ENCODE data around the gene SAMSN1.

The SAMSN1 gene

DNA sequence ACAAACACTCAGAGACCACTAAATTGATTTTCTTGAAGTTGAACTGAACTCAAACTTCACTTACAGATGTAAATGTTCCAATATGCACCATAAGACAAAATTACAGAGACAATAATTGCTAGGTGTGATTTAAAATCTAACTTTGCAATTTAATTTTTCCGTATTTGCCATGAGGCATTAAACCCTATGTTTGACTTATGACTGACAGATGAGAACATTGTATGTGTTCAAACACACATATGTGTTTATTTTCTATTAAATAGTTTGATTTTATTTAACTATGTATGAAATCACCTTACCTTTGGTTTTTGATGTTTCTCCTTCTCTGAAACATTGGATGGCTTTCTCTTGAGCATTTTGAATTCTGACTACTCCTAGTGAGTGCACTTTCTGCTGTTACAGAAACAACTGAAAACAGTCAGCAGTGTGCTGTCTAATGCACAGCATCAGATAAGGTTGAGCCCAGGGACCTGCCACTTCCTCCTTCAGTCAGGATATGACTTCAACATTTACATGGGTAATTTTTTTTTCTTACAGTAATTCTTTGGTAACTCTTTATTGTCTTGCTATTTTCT, at the start of gene SAMSN1:
Gene SAMSN1, minus strand, starts transcription at position 410 of the 575 bp plus-strand sequence. Its CDS starts 54 bp downstream, at position 356.
- no peak for DNase-seq

DNA sequence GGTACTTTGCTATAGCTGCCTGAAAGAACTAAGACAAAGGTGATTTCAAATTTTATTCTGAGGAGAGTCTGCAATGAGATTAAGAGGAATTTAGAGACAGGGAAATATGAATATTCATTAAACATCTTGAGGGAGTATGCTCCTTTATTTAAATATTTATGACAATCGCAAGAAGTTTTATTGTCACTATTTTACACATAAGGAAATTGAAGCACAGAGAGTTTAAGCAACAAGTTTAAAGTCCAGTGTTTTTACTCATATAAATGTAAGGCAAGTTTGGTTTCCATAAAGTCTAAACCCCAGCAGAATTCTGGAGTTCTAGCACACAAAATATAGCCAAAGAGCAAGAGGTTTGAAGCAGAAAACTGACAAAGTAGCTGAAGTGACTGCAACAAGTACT, 49.3 kb upstream of the SAMSN1 start:
- no peak for DNase-seq

DNA sequence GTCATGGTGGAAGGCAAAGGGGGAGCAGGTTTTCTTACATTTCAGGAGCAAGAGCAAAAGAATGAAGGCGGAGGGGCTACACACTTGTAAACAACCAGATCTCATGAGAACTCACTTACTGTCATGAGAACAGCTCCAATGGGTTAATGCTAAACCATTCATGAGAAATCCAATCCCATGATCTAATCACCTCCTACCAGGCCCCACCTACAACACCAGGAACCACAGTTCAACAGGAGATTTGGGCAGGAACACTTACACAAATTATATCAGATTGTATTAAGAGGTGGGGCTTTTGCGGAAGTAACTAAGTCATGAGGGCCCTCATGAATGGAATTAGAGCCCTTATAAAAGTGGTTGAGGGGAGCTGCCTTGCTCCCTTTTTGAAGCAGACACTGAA, 48.9 kb upstream of the SAMSN1 start:
- no peak for DNase-seq

DNA sequence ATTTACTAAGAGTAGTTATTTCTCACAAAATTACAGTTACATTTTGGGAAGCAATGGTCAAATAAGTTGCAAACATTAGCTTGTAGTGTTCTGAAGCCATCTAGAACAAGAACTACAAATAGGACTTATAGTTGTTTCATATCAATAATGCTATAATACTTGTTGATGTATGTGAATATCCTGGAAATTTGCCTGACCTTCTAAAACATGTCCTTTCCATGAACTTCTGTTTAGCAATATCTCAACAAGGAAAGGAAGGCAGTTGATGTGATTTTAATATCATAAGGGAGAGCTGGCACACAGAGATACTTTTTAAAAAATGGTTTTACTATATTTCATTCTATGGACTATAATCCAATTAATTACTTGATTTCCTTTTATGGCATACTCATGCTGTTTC, 47.1 kb upstream of the SAMSN1 start:
- no peak for DNase-seq

DNA sequence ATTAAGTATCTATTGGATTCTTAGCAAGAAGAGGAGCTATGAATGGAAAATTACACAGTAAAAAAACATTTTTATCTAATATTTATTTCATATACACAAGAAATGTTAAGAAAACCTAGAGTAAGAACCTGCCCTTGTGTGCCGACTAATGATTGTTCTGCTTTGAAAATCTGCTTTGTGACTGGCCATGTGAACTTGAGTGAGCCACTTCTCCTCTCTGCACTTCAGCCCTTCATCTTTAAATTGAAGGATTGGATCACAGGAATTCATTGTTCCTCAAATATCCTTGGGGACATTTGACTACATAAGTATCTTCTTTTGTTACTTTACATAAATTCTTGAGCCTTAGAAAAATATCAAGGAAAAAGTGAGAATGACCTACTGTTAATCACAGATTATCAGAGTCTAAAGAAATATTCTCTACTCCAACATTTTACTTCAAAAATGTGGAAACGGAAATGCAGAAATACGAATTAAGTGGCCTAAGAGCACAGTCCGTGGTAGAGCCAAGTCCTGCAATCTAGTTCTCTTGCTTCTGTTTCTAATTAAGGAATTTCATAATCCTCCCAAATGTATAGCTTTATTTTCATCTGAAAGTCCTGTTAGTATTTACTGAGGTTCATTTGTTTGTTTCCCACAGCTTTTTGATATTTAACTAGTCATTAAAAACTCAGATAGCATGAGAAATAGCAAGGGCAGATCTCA, 46.3 kb upstream of the SAMSN1 start:
- DNase-seq = no peak

DNA sequence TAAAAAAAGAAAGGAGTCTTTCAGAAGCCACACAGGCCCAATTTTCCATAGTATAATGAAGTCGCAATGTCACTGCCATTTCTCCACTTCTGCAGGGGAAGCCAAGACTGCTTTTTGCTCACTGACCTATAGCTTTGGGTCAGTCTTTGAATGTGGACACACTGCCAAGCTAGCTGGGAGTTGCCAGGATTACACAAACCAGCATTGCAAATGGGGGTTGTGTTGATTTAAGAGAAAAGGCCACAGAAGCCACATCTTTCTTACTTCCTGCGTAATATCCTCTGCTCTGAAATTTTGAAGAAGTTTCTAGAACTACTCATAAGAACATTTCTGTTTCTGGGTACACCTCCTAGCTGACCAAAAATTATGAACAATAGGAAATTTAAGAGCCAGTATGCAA, 45.8 kb upstream of the SAMSN1 start:
- no peak for DNase-seq

DNA sequence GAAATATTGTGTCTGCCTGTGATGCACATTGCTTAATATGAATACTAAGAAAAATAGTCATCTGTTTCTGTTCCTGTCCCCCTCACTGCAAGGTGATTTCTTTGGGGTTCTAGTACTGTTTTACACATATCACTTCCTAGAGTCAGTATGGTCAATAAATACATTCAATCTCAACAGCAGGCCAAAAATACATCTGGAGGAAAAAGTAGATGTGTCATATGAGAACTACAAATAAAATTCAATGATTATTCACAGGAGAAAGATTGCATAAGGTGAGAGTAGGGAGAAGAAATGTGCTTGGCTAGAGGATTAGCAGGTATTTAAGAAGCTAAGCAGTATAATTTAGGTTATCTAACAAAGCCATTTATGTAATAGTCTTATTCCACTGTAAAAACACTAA, 45.3 kb upstream of the SAMSN1 start:
- no peak for DNase-seq

DNA sequence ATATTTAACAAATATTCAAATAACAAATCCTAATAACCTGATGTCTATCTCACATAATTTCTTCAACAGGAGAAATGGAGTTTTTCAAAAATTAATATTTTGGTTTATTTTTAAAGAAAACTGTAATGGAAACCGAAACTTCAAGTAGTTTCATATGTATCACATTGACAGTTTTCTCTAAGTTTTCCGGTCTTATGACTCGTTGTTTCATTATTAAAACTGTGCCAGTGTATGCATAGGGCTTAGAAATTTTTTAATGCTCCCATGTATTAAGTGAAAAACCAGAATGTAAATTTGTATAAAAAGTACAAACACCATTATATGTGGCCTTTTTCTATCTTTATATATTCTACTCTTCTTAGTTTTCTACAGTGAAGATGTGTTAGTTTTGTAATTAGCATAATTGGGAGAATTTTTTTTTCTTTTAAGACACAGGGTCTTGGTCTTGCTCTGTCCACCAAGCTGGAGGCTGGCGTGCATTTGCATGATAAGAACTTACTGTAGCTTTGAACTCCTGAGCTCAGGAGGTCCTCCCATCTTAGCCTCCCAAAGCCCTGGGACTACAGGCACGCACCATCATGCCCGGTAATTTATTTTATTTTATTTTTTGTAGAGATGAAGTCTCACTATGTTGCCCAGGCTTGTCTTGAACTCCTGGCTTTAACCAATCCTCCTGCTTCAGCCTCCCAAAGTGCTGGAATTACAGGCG, 43.9 kb upstream of the SAMSN1 start:
- DNase-seq = no peak

DNA sequence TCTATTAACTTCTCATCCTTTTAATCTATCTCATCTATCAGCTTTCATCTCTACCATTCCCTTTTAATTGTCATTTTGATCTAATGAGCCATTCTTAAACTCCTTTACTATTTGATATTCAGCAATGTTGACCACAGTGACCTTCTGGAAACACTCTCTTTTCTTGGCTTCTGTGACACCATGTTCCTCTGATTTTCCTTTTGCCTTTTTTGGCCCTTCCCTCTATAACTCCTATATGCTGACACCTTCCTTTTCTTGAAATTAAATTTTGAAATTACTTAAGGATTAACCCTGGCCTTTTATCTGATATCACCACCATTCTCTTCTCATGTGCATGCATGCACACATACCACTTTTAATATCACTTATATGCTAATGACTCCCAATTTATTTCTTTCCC, 41.2 kb upstream of the SAMSN1 start:
- no peak for DNase-seq

DNA sequence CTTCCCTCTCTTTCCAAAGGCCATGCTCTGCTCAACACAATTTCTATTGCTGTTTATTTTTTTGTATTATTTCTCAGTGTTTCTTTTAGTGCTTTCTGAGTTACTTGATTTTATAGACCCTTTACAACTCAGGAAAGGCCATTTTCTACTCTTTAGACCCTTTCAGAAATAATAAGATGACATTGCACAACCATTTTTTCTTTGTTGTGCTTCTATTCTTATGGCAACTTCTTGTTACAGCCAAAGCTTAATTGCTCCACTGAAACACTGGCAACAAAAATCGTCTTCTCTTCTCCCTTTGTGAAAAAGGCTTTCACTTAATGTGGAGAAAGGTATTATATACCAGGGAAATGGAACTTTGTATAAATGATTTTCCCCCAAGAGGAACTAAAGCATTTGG, 39.0 kb upstream of the SAMSN1 start:
- DNase-seq = no peak

DNA sequence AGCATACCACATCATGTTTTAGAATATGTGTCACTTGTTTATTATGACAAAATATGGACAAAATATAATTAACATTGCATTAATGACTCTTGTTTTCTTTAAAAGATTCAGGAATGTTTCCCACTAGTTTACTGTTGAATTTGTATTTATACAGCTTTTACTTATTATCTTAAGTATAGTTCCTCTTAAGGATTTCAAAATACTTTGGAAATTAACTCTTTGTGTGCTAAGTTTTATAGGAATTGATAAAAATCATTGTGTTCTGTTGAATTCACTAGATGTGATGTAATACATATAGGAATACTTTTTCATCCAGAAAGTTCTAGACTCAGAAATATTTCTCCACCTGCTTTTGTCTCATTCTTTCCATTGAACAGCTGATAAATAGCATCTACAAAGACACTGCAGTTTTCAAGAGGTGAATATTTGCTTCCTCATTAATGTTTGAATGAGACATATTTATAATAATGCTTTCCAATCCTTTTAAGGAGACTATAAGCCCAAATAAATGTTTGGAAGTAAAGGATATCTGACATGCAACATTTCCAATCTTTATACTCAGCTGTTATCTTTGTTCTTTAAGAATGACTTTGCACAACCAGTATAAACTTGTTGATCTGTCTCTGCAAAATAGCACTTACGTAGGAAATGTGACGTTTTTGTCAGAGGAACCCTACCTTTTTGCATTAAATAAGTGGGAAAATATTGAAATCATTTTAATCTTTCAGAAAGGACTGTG, 38.4 kb upstream of the SAMSN1 start:
- no peak for DNase-seq

DNA sequence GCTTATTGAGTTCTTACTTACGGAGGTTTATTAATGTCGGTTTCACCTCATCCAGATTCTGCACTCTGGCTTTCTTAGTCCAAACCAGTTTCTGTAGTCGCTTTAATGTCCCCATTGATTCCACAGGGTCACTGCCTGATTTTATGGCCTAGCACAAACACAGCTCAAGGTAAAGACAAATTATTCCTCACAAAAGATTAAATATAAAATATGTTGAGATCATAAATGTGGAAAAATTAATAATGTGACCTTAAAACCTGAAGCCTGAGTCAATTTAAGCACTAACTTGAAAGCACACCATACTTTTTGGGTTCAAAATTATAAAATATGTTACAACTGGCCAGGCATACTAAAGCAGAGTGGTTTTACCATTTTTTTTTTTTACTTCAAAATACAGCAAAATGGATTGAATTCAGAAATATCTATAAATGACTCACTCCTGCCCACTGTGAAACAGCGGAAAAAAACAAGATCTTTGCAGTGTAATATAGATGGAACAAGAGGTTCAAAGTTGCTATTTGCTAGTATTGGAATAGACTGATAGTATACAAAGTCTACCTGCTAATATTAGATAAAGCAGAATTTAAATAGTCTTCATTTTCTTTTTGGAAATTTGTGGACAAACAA, 37.6 kb upstream of the SAMSN1 start:
- DNase-seq = no peak

DNA sequence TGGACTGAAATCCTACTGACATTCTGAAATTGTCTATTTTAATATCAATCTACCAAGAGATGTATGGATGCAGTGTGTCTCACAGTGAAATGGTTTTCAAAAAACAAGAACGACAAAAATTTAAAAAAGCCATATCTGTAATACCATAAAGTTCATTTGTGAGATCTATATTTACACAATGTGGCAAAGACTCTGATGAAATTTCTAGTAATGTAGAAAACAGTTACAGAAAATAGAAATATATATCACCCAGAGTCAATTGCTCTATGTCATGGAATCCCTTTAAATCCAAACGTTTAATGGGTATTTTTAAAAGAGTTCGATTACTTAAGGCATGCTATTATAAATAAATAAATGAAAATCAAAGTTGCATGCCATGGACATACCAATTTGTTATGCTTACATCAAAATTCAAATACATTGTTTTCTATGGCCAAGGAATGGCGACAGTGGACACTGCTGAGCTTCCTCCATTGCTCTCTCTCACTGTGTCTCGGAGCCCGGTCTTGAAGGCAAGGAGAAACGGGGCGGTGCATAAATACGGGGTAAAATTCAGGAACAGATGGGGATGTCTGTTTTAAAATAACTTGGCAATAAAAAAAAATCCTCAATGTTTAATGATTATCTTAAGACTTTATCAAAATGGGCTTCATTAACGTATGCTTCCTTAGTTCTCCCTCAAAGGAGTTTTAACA, 37.0 kb upstream of the SAMSN1 start:
- no peak for DNase-seq

DNA sequence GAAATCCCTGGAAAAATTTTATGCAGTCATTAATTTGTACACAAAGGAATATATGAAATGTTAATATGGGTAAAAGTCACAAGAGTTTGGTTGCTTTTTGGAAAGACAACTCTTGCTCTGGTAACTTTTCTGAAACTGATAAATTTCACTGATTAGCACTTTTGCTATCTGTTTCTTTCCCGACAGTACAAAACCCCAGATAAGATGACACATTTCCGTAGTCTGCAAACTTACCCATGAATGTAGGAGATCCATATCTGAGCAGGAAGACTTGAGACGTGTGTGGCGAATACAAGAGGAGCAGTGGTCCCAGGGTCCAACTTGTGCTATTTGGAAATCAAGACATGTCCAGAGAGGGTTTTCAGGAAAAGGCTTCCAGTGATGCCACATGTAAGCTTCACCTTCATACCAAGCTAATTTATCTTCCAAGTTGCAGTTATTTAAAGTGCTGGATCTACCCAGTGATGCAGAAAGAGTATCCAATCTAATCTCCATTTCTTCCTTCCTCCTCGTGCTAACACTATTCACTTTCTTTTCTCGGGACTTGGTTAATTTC, 35.9 kb upstream of the SAMSN1 start:
- no peak for DNase-seq

DNA sequence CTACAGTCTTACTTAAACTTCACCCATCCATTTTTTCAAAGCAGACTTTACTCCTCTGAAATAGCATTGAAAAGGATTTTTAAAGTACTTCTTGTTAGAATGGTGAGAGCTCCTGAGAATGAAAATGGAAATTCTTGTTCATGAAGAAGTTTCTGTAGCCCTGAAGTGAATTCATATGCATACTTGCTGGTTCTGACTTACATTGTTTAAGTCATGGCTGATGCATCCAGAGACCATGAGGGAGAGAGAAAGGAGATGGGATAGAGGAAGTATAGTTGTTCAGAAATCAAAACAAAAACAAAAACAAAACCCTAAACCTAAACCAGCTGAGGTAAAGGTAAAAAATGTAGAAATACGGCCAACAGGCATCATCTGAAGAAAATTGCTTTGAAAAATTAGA, 27.1 kb upstream of the SAMSN1 start:
- no peak for DNase-seq

DNA sequence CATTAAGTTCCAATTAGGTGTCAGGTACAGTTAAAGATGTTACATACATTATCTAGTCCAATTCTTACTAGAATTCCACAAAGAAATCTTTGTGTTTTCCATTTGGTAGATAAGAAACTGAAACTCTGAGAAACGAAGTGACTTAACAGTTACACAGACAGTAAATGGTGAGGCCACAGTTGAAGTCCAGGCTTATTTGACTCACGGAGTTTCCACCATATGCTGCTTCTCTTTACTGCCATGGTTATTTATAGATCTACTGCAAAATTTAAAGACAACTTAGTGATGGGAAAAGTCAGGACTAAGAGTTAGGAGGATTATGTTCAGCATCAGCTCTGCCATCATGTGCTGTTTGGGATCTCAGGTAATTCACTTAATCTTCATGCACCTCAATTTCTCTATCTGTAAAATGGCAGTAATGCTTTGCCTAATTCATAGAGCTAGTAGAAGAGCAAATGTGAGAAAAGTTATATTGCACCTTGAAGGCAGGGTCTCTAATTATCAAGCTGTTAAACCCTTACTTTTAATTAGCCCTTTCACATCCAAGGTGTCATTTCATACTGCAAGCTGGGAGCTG, 26.2 kb upstream of the SAMSN1 start:
- DNase-seq = no peak

DNA sequence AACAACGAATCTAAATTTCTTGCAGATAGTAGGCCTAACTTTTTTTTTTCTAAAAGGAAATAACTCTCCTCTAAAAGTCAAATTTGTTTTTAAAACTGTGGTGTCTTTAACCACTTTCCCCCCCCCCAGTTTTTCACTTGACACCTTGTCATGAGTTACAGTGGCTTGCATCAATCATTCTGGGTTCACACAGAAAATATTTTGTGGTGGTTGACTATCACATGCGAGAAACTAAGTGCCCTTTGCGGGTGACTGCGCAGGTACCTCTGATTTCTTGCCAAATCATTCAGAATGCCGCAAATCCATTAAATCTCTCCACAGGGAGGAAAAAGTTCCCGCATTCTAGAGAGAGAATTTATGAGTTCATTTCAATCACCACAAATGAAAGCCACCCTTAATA, 23.8 kb upstream of the SAMSN1 start:
- no peak for DNase-seq

DNA sequence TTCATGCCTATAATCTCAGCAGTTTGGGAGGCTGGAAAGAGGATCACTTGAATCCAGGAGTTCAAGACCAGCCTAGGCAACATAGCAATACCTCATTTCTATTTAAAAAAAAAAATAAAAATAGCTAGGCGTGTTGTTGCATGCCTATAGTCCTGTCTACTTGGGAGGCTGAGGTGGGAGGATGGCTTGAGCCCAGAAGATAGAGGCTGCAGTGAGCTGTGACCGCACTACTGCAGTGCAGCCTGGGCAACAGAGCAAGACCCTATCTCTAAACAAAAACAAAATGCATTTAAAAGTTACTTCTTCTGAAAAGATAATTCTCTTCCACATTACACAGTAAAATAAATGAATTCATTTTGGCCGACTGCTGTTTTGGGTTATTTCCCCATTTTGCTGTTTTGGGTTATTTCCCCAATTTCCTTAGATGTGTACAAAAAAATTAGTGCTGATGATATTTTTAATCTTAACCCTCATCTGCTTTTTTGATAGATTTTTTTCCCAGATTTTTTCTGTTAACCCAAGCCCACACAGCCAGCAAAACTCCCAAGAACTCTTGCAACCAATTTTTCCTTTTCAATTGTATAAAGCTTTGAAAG, 23.0 kb upstream of the SAMSN1 start:
- DNase-seq = no peak

DNA sequence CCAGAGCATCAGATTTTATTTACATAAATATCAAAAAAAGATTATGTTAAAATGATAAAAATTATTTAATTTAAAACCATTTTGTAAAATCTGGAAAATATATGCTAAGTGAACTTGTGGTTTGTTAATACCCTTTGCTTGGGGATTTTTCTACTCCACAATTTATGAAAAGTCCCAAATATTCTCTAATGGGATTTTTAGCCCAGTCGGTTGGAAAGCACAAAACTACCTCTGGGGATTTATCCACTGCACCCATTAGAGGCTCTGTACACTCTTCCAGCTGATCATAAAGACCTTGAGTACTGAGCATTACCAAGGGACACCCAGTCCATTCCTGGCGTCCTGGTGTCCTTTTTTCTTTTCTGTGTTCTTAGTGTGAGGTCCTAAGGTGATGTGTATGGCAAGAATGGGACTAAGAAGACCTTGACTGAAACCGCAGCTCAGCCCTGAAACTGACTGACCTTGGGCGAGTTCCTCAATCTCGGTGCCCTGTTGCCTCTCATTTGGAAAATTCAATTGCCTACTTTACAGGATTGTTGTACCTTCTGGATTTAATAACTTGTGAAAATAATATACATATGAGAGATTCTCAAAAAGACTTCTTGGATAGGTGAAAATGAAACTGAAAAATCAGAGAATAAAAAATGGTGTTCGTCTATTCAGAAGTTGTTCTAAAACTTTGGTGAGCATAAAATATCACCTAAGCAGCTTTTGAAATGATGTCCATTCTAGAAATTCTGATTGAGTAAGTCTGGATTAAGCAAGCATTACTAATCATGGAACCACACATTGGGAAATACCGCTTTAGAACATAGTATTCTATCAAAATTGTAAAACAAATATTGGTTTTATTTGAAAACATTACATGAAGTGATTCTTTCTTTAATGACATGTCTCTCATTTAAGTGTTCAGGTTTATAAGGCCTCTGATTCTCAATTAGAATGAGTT, 21.5 kb upstream of the SAMSN1 start:
- no peak for DNase-seq

DNA sequence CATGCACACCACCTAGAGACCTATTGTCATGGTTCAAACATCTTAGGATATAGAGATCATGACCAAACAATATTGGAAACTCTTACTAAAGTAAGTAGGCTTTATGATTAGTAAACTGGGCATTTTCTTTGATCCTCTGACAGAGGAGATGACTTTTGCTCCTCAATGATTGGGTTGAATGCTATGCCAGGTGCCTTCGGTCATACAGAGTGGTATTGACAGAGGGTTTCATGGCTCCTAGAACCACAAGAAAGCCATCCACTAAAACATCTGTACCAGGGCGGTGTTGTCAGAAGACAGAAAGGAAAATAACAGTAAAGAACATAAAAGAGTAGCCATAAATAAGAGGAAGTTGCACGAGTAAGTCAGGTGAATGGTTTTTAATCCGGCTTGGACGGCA, 20.8 kb upstream of the SAMSN1 start:
- no peak for DNase-seq
